Measurements from ENCODE around the gene MBD3L2.
A peak's percentile ranks its signal among the peaks of the same experiment; 100 is the strongest.
"Not testable (repeated sequence)": the region's sequence is repeated elsewhere in the genome, so short reads cannot be mapped to it uniquely, and the experiment has no call there.

MBD3L2 gene

DNA sequence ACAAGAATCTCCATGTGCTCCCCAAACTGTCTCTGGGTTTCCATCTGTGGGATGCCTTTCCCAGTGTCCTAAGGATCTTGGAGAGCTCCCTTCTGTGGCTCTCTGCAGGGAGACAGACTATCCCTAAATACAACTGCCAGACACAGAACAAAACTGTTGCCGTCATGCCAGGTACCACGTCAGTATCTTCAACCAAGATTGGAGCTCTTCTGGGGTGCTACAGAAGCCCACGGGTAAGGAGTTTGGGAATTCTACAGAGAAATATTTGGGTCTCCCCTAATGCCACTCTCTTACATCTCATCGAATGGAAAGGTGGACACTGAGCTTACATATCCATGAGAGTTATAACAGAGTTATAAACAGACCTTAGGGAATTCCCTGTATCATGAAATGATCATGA is 14.2 kb downstream of the MBD3L2 start:
- no peak for DNase-seq (ENCODE audit: low spot score)

DNA sequence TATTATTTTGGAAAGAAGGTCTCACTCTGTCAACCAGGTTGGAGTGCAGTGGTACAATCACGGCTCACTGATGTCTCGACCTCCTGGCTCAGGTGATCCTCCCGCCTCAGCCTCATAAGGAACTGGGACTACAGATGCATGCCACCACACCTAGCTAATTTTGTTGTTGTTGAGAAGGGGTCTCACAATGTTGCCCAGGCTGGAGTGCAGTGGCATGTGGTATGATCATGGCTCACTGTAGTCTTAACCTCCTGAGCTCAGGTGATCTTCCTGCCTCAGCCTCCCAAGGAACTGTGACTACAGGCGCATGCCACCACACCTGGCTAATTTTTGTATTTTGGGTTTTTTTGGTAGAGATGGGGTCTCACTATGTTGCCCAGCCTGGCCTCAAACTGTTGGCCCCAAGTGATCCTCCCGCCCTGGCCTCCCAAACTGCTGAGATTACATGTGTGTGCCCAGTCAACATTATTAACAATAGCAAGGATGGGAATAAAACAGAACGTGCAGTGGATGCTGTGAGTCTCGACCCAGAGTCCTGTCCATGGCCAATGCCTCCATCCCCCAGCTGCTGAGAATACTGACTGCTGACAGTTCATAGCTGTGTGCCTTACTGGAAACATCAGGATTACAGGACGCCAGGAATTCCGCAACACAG is 14.8 kb downstream of the MBD3L2 start:
- DNase-seq (ENCODE audit: low spot score): no peak

DNA sequence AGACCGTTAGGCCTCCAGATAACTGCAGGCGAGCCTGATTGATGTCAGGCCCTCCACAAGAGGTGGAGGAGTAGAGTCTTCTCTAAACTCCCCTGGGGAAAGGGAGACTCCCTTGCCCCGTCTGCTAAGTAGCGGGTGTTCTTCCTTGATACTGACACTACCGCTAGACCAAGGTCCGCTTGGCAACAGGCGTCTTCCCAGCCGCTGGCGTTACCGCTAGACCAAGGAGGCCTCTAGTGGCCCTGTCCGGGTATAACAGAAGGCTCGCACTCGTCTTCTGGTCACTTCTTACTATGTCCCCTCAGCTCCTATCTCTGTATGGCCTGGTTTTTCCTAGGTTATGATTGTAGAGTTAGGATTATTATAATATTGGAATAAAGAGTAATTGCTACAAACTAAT is 18.0 kb downstream of the MBD3L2 start:
- DNase-seq (ENCODE audit: low spot score): not testable (repeated sequence)

GRCh38 chr19:7067716-7068115 is 18.6 kb downstream of the MBD3L2 start:
- DNase-seq (ENCODE audit: low spot score): no peak

GRCh38 chr19:7068599-7068998 is 19.5 kb downstream of the MBD3L2 start:
- no peak for DNase-seq (ENCODE audit: low spot score)

- peak; percentile 96 for DNase-seq (ENCODE audit: low spot score)
These were observed 20.2 kb downstream of the MBD3L2 start, which contains the start of gene ZNF557 for GRCh38 chr19:7069042-7069903. TSS of gene ZNF557 (plus strand) at chr19:7069703. CDS start at chr19:7075075, 5,372 bp downstream.

- DNase-seq (ENCODE audit: low spot score): peak; percentile 13
These were observed 20.7 kb downstream of the MBD3L2 start for GRCh38 chr19:7069904-7070226.

DNA sequence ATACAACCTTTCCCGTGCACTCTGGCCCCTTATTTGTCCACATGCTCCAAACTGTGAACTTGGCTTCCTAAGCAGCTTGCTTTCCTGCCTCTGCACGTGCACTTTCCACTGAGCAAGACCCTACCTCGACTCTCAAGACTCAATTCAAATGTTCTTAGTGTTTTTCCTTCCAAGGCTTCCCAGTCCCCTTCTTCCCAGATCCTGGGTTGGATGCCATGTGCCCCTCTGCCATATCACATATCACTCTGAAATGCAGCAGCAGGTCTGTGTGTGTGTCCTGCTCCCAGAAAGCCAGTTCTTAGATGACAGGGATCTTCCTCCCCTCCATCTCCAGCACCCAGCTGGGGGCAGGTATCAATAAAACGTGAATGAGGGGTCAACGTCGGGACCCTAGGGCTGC is 23.4 kb downstream of the MBD3L2 start:
- no peak for DNase-seq (ENCODE audit: low spot score)

DNA sequence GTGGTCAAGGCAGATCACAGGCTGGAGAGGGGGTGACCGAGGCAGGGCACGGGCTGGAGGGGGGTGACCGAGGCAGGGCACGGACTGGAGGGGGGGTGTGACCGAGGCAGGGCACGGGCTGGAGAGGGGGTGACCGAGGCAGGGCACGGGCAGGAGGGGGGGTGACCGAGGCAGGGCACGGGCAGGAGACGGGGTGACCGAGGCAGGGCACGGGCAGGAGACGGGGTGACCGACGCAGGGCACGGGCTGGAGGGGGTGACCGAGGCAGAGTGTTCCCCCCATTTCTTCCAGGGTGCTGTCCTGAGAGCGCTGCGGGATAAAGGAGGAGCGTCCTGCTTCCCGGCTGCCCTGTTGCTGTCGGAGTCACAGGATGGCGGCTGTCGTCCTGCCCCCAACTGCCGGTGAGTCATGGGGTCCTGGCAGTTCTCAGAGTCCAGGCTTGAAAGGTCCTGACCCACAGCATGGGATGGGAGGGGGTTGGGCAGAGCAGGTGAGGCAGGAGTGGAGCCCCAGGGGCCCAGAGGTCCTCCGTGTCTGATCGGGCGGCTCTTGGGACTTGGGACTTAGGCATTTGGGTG is 25.7 kb downstream of the MBD3L2 start:
- DNase-seq (ENCODE audit: low spot score): no peak

- DNase-seq (ENCODE audit: low spot score): no peak
These were observed 27.0 kb downstream of the MBD3L2 start for GRCh38 chr19:7076151-7076550.

DNA sequence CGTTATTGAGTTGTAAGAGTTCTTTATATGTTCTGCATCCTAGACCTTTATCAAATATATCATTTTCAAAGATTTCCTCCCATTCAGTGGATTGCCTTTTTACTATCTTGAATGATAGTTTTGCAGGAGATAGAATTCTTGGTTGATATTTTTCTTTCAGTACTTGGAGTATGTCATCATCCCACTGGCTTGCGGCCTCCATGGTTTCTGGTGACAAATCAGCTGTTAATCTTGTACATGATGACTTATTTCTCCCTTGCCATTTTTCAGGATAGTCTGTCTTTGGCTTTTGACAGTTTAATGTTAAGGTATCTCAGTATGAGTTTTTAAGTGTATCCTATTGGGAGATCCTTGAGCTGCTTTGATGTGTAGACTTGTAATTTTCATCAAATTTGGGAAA is 28.9 kb downstream of the MBD3L2 start:
- DNase-seq (ENCODE audit: low spot score): no peak

DNA sequence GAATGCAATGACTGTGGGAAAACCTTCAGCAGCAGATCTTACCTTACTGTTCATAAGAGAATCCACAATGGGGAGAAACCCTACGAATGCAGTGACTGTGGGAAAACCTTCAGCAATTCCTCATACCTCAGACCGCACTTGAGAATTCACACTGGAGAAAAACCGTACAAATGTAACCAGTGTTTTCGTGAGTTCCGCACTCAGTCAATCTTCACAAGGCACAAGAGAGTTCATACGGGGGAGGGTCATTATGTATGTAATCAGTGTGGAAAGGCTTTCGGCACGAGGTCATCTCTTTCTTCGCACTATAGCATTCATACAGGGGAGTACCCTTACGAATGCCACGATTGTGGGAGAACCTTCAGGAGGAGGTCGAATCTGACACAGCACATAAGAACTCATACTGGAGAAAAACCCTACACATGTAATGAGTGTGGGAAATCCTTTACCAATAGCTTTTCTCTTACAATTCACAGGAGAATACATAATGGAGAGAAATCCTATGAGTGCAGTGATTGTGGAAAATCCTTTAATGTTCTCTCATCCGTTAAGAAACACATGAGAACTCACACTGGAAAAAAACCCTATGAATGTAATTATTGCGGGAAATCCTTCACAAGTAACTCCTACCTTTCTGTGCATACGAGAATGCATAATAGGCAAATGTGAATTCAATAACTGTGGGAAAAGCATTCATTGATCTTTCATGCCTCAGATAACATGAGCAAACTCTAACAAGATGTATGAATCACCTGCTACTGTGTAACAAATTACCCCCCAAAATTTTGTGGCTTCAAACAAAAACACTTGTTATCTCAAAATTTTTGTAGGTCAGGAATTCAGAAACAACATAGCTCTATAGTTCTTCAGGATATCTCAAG is 34.2 kb downstream of the MBD3L2 start:
- no peak for DNase-seq (ENCODE audit: low spot score)

- DNase-seq (ENCODE audit: low spot score): no peak
These were observed 39.9 kb downstream of the MBD3L2 start for GRCh38 chr19:7088999-7089398.

DNA sequence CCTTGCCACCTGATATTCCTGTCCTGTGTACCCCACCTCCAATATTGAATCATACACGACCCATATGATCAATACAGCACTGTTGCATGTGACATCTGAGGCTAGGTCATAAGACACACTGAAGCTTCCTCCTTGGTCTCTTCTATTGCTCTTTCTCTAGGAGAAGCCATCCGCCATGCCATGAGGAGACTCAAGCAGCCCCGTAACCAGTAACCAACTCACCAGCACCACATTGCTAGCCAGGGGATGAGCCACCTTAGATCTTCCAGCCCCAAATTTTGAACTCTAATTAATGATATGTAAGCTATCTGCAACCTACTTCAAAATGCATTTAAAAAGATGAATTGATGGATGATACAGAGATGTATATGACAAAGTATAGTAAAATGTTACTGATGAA is 49.0 kb downstream of the MBD3L2 start:
- no peak for DNase-seq (ENCODE audit: low spot score)

GRCh38 chr19:7098701-7099596 is 49.8 kb downstream of the MBD3L2 start:
- peak; percentile 85 for DNase-seq (ENCODE audit: low spot score)

- no peak for DNase-seq (ENCODE audit: low spot score)
These were observed 50.4 kb downstream of the MBD3L2 start for GRCh38 chr19:7099597-7099921.
